H9 (cell line): ENCODE measurements around the gene TRAK1. TPM values are rescaled to one million over a fixed set of nuclear protein-coding genes. Genes with fewer than 3 reads are reported as not detected.
A peak's percentile ranks its signal among the peaks of the same experiment; 100 is the strongest.

ENCODE experiments used
- DNase-seq: peaks from one replicate; pipeline ENCODE4 v3.0.0-alpha.2; 2017
- H2AFZ ChIP-seq: one replicate; pipeline ENCODE4 v1.6.1; 2013; ENCODE audit warnings: mild to moderate bottlenecking, low read length, control low read depth, moderate library complexity
- H2AK5ac ChIP-seq: 2 replicates; pipeline ENCODE4 v1.6.1; 2013; ENCODE audit warnings: low read length, control low read depth, mixed read lengths; ENCODE audit not compliant: insufficient read length
- H2BK120ac ChIP-seq: one replicate; pipeline ENCODE4 v1.6.1; 2013; ENCODE audit warnings: low read depth, mild to moderate bottlenecking, low read length, control low read depth, inconsistent platforms; ENCODE audit not compliant: poor library complexity, severe bottlenecking
- H2BK12ac ChIP-seq: 2 replicates; pipeline ENCODE4 v1.6.1; 2013; ENCODE audit warnings: low read length, control low read depth, mixed read lengths, low read depth; ENCODE audit not compliant: insufficient read length
- H2BK15ac ChIP-seq: 2 replicates; pipeline ENCODE4 v1.6.1; 2013; ENCODE audit warnings: low read depth, low read length, control low read depth
- H2BK20ac ChIP-seq: one replicate; pipeline ENCODE4 v1.6.1; 2013; ENCODE audit warnings: low read depth, mild to moderate bottlenecking, low read length, control low read depth, inconsistent platforms; ENCODE audit not compliant: poor library complexity, severe bottlenecking
- H2BK5ac ChIP-seq: 2 replicates; pipeline ENCODE4 v1.6.1; 2013; ENCODE audit warnings: low read length, control low read depth, mixed read lengths; ENCODE audit not compliant: insufficient read length
- H3K14ac ChIP-seq: 2 replicates; pipeline ENCODE4 v1.6.1; 2013; ENCODE audit warnings: low read length, control low read depth; ENCODE audit not compliant: insufficient read depth
- H3K18ac ChIP-seq: 2 replicates; pipeline ENCODE4 v1.6.1; 2013; ENCODE audit warnings: low read depth, mild to moderate bottlenecking, mixed read lengths, low read length, control low read depth; ENCODE audit not compliant: insufficient read length
- H3K23ac ChIP-seq: 2 replicates; pipeline ENCODE4 v1.6.1; 2013; ENCODE audit warnings: low read length, control low read depth, mixed read lengths, low read depth; ENCODE audit not compliant: insufficient read length
- H3K23me2 ChIP-seq: 2 replicates; pipeline ENCODE4 v1.6.1; 2013; ENCODE audit warnings: low read depth, mild to moderate bottlenecking, mixed read lengths, low read length, control low read depth; ENCODE audit not compliant: insufficient read length, poor library complexity, severe bottlenecking
- H3K27ac ChIP-seq: 2 replicates; pipeline ENCODE4 v1.5.1; 2013; ENCODE audit warnings: low read length, control low read depth, mixed read lengths, low read depth; ENCODE audit not compliant: insufficient read length
- H3K27me3 ChIP-seq: 2 replicates; pipeline ENCODE4 v1.6.1; 2013; ENCODE audit warnings: low read length, control low read depth, inconsistent platforms; ENCODE audit not compliant: insufficient read depth
- H3K4ac ChIP-seq: 2 replicates; pipeline ENCODE4 v1.6.1; 2013; ENCODE audit warnings: low read depth, mild to moderate bottlenecking, control low read depth, inconsistent platforms, low read length, moderate library complexity
- H3K4me1 ChIP-seq: 2 replicates; pipeline ENCODE4 v1.6.1; 2013; ENCODE audit warnings: low read length, control low read depth, inconsistent platforms; ENCODE audit not compliant: insufficient read depth
- H3K4me2 ChIP-seq: 2 replicates; pipeline ENCODE4 v1.6.1; 2013; ENCODE audit warnings: low read length, control low read depth, mixed read lengths; ENCODE audit not compliant: insufficient read length, insufficient read depth
- H3K56ac ChIP-seq: 2 replicates; pipeline ENCODE4 v1.6.1; 2013; ENCODE audit warnings: low read depth, mild to moderate bottlenecking, mixed read lengths, low read length, control low read depth; ENCODE audit not compliant: insufficient read length
- H3K79me1 ChIP-seq: 2 replicates; pipeline ENCODE4 v1.6.1; 2013; ENCODE audit warnings: low read depth, mild to moderate bottlenecking, moderate library complexity, low read length, control low read depth, inconsistent platforms; ENCODE audit not compliant: insufficient read depth, poor library complexity, severe bottlenecking
- H3K79me2 ChIP-seq: 2 replicates; pipeline ENCODE4 v1.6.1; 2013; ENCODE audit warnings: low read length, control low read depth, inconsistent platforms; ENCODE audit not compliant: insufficient read depth
- H3K9ac ChIP-seq: 2 replicates; pipeline ENCODE4 v1.6.1; 2013; ENCODE audit warnings: low read length, control low read depth, mixed read lengths; ENCODE audit not compliant: insufficient read length; ENCODE audit errors: extremely low read depth
- H3K9me3 ChIP-seq: one replicate; pipeline ENCODE4 v1.6.1; 2013; ENCODE audit warnings: low read depth, low read length, inconsistent platforms; ENCODE audit not compliant: control insufficient read depth
- H3T11ph ChIP-seq: one replicate; pipeline ENCODE4 v1.6.1; 2013; ENCODE audit warnings: mild to moderate bottlenecking, low read length, control low read depth, inconsistent platforms
- H4K20me1 ChIP-seq: one replicate; pipeline ENCODE4 v1.6.1; 2013; ENCODE audit not compliant: control insufficient read depth, insufficient read length, insufficient read depth
- H4K5ac ChIP-seq: 2 replicates; pipeline ENCODE4 v1.6.1; 2013; ENCODE audit warnings: low read depth, mild to moderate bottlenecking, mixed read lengths, low read length, control low read depth; ENCODE audit not compliant: insufficient read length
- H4K8ac ChIP-seq: replicated peaks from 2 replicates; pipeline ENCODE4 v1.6.1; 2013; ENCODE audit warnings: low read length, control low read depth, mixed read lengths, low read depth; ENCODE audit not compliant: insufficient read length
- H4K91ac ChIP-seq: 2 replicates; pipeline ENCODE4 v1.6.1; 2013; ENCODE audit warnings: low read depth, mild to moderate bottlenecking, moderate library complexity, mixed read lengths, low read length, control low read depth; ENCODE audit not compliant: insufficient read length
- H3K27ac Mint-ChIP-seq, 3 experiments: 2 replicates in 2 of 3; 3 replicates in 1 of 3; pipeline ENCODE4 v1.8.0; 2020 to 2021; ENCODE audit warnings: mixed read lengths in 3 of 3, mild to moderate bottlenecking in 1 of 3, moderate library complexity in 1 of 3
- H3K27me3 Mint-ChIP-seq: 2 replicates; pipeline ENCODE4 v1.8.0; 2021; ENCODE audit warnings: low read depth, mild to moderate bottlenecking, moderate library complexity, mixed read lengths
- H3K36me3 Mint-ChIP-seq, 3 experiments: 2 replicates in 2 of 3; 3 replicates in 1 of 3; pipeline ENCODE4 v1.8.0; 2020 to 2021; ENCODE audit warnings: low read depth in 3 of 3, mixed read lengths in 3 of 3; ENCODE audit not compliant: insufficient read depth in 1 of 3
- H3K4me1 Mint-ChIP-seq, 2 experiments: 2 replicates each; pipeline ENCODE4 v1.8.0; 2020; ENCODE audit warnings: mixed read lengths in 2 of 2
- H3K4me3 Mint-ChIP-seq, 2 experiments: 2 replicates in 1 of 2; 3 replicates in 1 of 2; pipeline ENCODE4 v1.8.0; 2020 to 2021; ENCODE audit warnings: mild to moderate bottlenecking in 2 of 2, mixed read lengths in 2 of 2, moderate library complexity in 1 of 2
- H3K9me3 Mint-ChIP-seq, 2 experiments: 2 replicates in 1 of 2; 3 replicates in 1 of 2; pipeline ENCODE4 v1.8.0; 2020; ENCODE audit warnings: mild to moderate bottlenecking in 2 of 2, mixed read lengths in 2 of 2, moderate library complexity in 1 of 2
- WGBS: extraction: QIAGEN DNeasy Blood & Tissue Kit; methylation state at CpG from one replicate; pipeline ENCODE4 v1.1.7; 2013; ENCODE audit warnings: missing lambda C conversion rate, low lambda C conversion rate, mixed read lengths; ENCODE audit not compliant: insufficient read length; ENCODE audit errors: extremely low coverage; 5-methylcytosine and 5-hydroxymethylcytosine counted together
- total RNA-seq: library from RNA; stranded (reverse); gene quantifications from 2 replicates; pipeline ENCODE4 v1.2.1, GENCODE V29; 2021
- TF ChIP-seq, protein P1 (sequence below): fragments of 200-600 bp; sonication (generic); conservative IDR thresholded peaks from 3 replicates; pipeline ENCODE4 v1.8.0; 2021; ENCODE audit warnings: antibody characterized with exemption, mild to moderate bottlenecking

TRAK1 gene
- total RNA-seq, 1 experiment from 2014 or later = 34.2 TPM

DNA sequence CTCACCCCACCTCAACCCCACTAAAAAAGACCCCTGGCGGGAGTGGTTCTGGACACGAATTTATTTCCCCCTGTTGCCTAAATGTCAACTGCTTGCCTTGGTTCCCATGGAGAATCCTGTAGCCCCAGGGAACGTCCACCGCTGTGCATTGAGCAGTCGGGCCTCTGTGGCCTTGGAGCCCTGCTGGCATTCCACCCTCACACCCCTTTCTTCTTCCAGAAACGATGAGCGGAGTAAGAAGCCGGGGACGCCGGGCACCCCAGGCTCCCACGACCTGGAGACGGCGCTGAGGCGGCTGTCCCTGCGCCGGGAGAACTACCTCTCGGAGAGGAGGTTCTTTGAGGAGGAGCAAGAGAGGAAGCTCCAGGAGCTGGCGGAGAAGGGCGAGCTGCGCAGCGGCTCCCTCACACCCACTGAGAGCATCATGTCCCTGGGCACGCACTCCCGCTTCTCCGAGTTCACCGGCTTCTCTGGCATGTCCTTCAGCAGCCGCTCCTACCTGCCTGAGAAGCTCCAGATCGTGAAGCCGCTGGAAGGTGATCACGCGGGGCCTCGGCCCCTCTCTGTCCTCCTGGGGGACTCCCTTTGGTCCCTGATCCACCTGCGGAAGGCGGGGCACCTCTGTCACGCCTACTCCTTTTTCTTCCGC lies 111.2 kb downstream of the TRAK1 start:
- H3K36me3 Mint-ChIP-seq = peaks cover 22 to 53% (median 47%) of the 10 kb centered on the region in 3 experiments; a peak in 6 of 7 replicates
- Histone ChIP-seq H2BK120ac (no peak overlapping the region), H3K27ac (no peak overlapping the region), H3K4me2 (no peak overlapping the region), H2BK12ac (no peak overlapping the region), H2BK20ac (no peak overlapping the region), H2AFZ (no peak overlapping the region), H3K9me3 (no peaks in the 10 kb centered on the region), H3K27me3 (no peaks in the 10 kb centered on the region), H4K20me1 (no peaks in the 10 kb centered on the region), H3K9ac (no peak overlapping the region), H4K91ac (no peak overlapping the region), H3K79me1 (no peaks in the 10 kb centered on the region), H4K5ac (no peak overlapping the region), H3K18ac (no peak overlapping the region), H3K23ac (no peak overlapping the region), H3T11ph (no peak overlapping the region), H3K14ac (no peak overlapping the region), H3K56ac (no peak overlapping the region), H4K8ac (no peak overlapping the region), H3K4me1 (no peaks in the 10 kb centered on the region; the same call in 1 of the 2 replicates), H2AK5ac (no peak overlapping the region), H2BK15ac (no peak overlapping the region), H3K23me2 (no peaks in the 10 kb centered on the region), H3K4ac (no peak overlapping the region), H2BK5ac (no peak overlapping the region), H3K79me2 (no peaks in the 10 kb centered on the region)
- peak overlapping the region in 1 of 3 experiments; percentile 70; a peak in 1 of 7 replicates for H3K27ac Mint-ChIP-seq
- no peak for DNase-seq
- H3K4me3 Mint-ChIP-seq = no peak overlapping the region
- H3K4me1 Mint-ChIP-seq = peaks cover 7 to 9% of the 10 kb centered on the region in 2 experiments
- H3K27me3 Mint-ChIP-seq = no peaks in the 10 kb centered on the region
- TF ChIP-seq, protein P1, sequence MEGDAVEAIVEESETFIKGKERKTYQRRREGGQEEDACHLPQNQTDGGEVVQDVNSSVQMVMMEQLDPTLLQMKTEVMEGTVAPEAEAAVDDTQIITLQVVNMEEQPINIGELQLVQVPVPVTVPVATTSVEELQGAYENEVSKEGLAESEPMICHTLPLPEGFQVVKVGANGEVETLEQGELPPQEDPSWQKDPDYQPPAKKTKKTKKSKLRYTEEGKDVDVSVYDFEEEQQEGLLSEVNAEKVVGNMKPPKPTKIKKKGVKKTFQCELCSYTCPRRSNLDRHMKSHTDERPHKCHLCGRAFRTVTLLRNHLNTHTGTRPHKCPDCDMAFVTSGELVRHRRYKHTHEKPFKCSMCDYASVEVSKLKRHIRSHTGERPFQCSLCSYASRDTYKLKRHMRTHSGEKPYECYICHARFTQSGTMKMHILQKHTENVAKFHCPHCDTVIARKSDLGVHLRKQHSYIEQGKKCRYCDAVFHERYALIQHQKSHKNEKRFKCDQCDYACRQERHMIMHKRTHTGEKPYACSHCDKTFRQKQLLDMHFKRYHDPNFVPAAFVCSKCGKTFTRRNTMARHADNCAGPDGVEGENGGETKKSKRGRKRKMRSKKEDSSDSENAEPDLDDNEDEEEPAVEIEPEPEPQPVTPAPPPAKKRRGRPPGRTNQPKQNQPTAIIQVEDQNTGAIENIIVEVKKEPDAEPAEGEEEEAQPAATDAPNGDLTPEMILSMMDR = no peak
- H3K9me3 Mint-ChIP-seq = no peaks in the 10 kb centered on the region
- WGBS = no CpG with 5 or more reads among the region's 35 CpGs
